ENCODE data around the gene RNF150.

RNF150 gene

GRCh38 chr4:140903522-140904475, 229.5 kb downstream of the RNF150 start:
- peak; percentile 57 for DNase-seq

- no peak for DNase-seq
Observed at GRCh38 chr4:140901736-140902336, 231.4 kb downstream of the RNF150 start.

- DNase-seq, result no peak
Observed at GRCh38 chr4:140893939-140894338, 239.3 kb downstream of the RNF150 start.

GRCh38 chr4:140888054-140888453, 245.2 kb downstream of the RNF150 start:
- DNase-seq, result no peak

- no peak for DNase-seq
Observed at GRCh38 chr4:140887467-140887866, 245.8 kb downstream of the RNF150 start.

GRCh38 chr4:140884431-140885058, 248.7 kb downstream of the RNF150 start:
- DNase-seq, result no peak

GRCh38 chr4:140877781-140878180, 255.5 kb downstream of the RNF150 start:
- DNase-seq, result no peak

- DNase-seq, result no peak
Observed at GRCh38 chr4:140876615-140877364, 256.5 kb downstream of the RNF150 start.

GRCh38 chr4:140875746-140876452, 257.4 kb downstream of the RNF150 start:
- DNase-seq, result no peak

GRCh38 chr4:140874056-140874455, 259.2 kb downstream of the RNF150 start:
- DNase-seq, result no peak

- DNase-seq, result no peak
Observed at GRCh38 chr4:140871368-140871767, 261.9 kb downstream of the RNF150 start.

- no peak for DNase-seq
Observed at GRCh38 chr4:140870427-140870826, 262.8 kb downstream of the RNF150 start.

- DNase-seq, result no peak
Observed at GRCh38 chr4:140869446-140869845, 263.8 kb downstream of the RNF150 start.

- DNase-seq, result no peak
Observed at GRCh38 chr4:140867356-140867755, 265.9 kb downstream of the RNF150 start.

- DNase-seq, result no peak
Observed at GRCh38 chr4:140866492-140867005, 266.7 kb downstream of the RNF150 start.

- no peak for DNase-seq
Observed at GRCh38 chr4:140865253-140866217, 267.7 kb downstream of the RNF150 start.

- DNase-seq, result no peak
Observed at GRCh38 chr4:140863197-140863596, 270.1 kb downstream of the RNF150 start.

GRCh38 chr4:140862177-140862442, 271.2 kb downstream of the RNF150 start:
- DNase-seq, result no peak

- peak; percentile 66 for DNase-seq
Observed at GRCh38 chr4:140861359-140862176, 271.7 kb downstream of the RNF150 start.

- no peak for DNase-seq
Observed at GRCh38 chr4:140858897-140859296, 274.4 kb downstream of the RNF150 start.

Data from left hindlimb (tissue), 1 donor.